Heart right ventricle (tissue), 16 donors: ENCODE data around the gene MTREX. TPM values are rescaled to one million over a fixed set of nuclear protein-coding genes. Genes with fewer than 3 reads are reported as not detected.

Experiments
- ATAC-seq, 8 donors: fragments of 200-7000 bp; cut with Tn5 transposase; one replicate each; pipeline ENCODE4 v1.9.1; 2020; ENCODE audit warnings: mild to moderate bottlenecking in 8 of 8, moderate library complexity in 8 of 8, moderate number of reproducible peaks in 1 of 8
- DNase-seq, 2 donors: peaks; one replicate each; pipeline ENCODE4 v3.0.0-alpha.2; 2020
- H3K27ac ChIP-seq, 10 donors: fragments of 200-600 bp; sonication (generic) in 2 of 10; one replicate each; pipeline versions ENCODE4 v1.5.0 to v1.8.0; 2020 to 2022; ENCODE audit warnings: mild to moderate bottlenecking in 3 of 10
- H3K27me3 ChIP-seq, 7 donors: fragments of 200-600 bp; one replicate each; pipeline ENCODE4 v1.8.0; 2021 to 2022; ENCODE audit warnings: mild to moderate bottlenecking in 2 of 7
- H3K36me3 ChIP-seq, 9 donors: fragments of 200-600 bp; sonication (generic) in 1 of 9; one replicate each; pipeline versions ENCODE4 v1.5.0 to v1.8.0; 2020 to 2022; ENCODE audit warnings: mild to moderate bottlenecking in 2 of 9
- H3K4me1 ChIP-seq, 9 donors: fragments of 200-600 bp; sonication (generic) in 1 of 9; one replicate each; pipeline versions ENCODE4 v1.5.0 to v1.8.0; 2020 to 2022; ENCODE audit warnings: mild to moderate bottlenecking in 4 of 9
- H3K4me3 ChIP-seq, 10 donors: fragments of 200-600 bp; sonication (generic) in 2 of 10; one replicate each; pipeline versions ENCODE4 v1.5.0 to v1.8.0; 2020 to 2022; ENCODE audit warnings: mild to moderate bottlenecking in 7 of 10, moderate library complexity in 2 of 10
- H3K9me3 ChIP-seq, 11 donors: fragments of 200-600 bp in 10 of 11; sonication (generic) in 2 of 11; one replicate each; pipeline versions ENCODE4 v1.5.0 to v1.8.0; 2013 to 2022; ENCODE audit warnings: mild to moderate bottlenecking in 2 of 11, control low read depth in 1 of 11, moderate library complexity in 1 of 11
- WGBS, 2 donors: extraction: QIAGEN DNeasy Blood & Tissue Kit; methylation state at CpG; one replicate each; pipeline ENCODE4 v1.1.7; 2013; ENCODE audit warnings: inconsistent platforms in 1 of 2; 5-methylcytosine and 5-hydroxymethylcytosine counted together
- intact Hi-C, 10 donors: fragments of 100-400 bp; cut with DNase I; formaldehyde crosslinking; loops; one replicate each; pipeline versions ENCODE4 v1.11.1 to v1.14.2; 2022
- polyA plus RNA-seq, 2 donors: library from polyadenylated mRNA; stranded (reverse); fragments of 200-250 nt; gene quantifications; one replicate each; pipeline ENCODE4 v1.2.3, GENCODE V29; 2013
- total RNA-seq, 10 donors: library from RNA; stranded (reverse); fragmentation: NEBNext Ultra II Directional in 3 of 10; extraction: Animal tissue kit (Norgen Biotek cat#: 25700) in 3 of 10; gene quantifications; one replicate each; pipeline versions ENCODE4 v1.2.1 to v1.2.4, GENCODE V29; 2021 to 2023
- TF ChIP-seq, protein P1 (sequence below), 9 donors: fragments of 200-600 bp; sonication (generic) in 2 of 9; IDR thresholded peaks; one replicate each; pipeline versions ENCODE4 v1.5.0 to v1.8.0; 2021 to 2022; ENCODE audit warnings: antibody characterized with exemption in 9 of 9, mild to moderate bottlenecking in 5 of 9, moderate library complexity in 1 of 9
- donor health status: Arrhythmogenic right ventricular cardiomyopathy.
- donor health status: ischemic (EF 13 %, LVEDD 7.1; RV severe dilation, severe dysfunction).
- donor health status: healthy with polysubstance abuse.
- donor health status: DM: no; HTN: yes; CAD: no.
- donor health status: DM: no; HTN: no; CAD: no.
- donor health status: ischemic (EF 25% LVEDD 6.9; RV normal size, moderate dysfunction).
- donor health status: ischemic (EF 25% LVEDD 5.7; RV mildly dilated, moderate dysfunction).
- donor health status: healthy.
- donor health status: DM: yes; HTN: yes; CAD: no.
- donor health status: Ischemic cardiomyopathy.
- donor health status: ischemic (EF 35%, LVEDD 5.7; RV mildly dilated, moderate dysfunction).
- donor health status: nonischemic (EF 11% LVEDD 7.7; RV severe dilation, severe dysfunction).
- donor health status: DM: yes; HTN: yes; CAD: no.
- donor health status: PGD.
- donor health status: ischemic (EF 29% LVEDD 5.4; RV normal size, mild dysfunction).
- donor health status: nonischemic (EF 23%, LVEDD 6.1; RV moderate dilation, normal function).

Gene MTREX
- total and polyA plus RNA-seq, 12 donors: 17.9 to 69.9 (median 62.1) TPM

DNA sequence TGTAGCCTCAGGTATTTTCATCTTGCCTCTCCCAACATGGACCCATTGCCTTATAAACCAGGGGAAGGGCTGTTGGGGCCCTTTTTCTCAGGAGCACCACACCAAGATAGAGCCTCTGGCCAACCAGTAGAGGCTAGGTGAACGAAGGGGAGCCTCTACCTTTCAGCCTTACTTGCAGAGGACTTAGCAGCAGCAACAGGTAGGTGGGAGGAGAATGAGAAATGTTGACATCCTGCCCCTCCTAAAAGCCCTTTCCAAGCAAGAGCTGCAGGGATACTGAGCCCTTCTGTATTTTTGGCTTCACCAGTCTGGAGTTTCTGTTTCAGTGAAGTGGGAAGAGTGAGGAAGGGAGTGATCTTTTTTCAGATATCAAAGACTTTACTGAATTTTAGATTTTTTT lies 77.4 kb downstream of the MTREX start:
- WGBS, 2 donors: 95 to 100% methylated on average over 1 of the region's 1 CpG
- DNase-seq: no peak
- no peak overlapping the region for H3K27ac ChIP-seq

DNA sequence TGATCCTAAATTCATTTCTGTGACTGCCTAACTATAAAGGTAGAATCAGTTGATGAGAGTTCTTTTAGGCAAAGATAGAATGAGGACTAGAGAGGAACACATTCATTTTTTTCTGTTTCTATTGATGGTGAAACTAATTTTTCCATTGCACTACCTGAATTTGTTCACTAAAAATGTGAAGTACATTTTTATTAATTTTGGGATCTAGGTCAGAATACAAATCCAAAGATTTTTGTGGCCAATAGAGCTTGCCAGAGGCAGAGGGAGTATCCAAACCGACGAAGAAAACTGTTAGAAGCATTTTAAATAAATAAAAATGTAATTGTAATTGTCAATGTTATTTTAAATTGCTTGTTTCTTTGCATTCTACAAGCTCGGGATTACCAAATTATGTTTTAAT lies 78.1 kb downstream of the MTREX start:
- no peak overlapping the region for H3K4me3 ChIP-seq
- H3K27ac ChIP-seq: no peak overlapping the region
- 87 to 93% methylated on average over 3 of the region's 3 CpGs for WGBS, 2 donors
- peaks cover 0 to 28% (median 12%) of the 10 kb centered on the region in 11 donors for H3K9me3 ChIP-seq
- intact Hi-C loops: loop anchor here in 1 of 10 donors (5.0 kb wide), 1 partner anchor 44 kb away; no protein-coding TSS in a partner anchor
- peaks cover 0 to 15% (median 0%) of the 10 kb centered on the region in 9 donors for H3K4me1 ChIP-seq
- H3K27me3 ChIP-seq: no peaks in the 10 kb centered on the region
- peaks cover 0 to 72% (median 17%) of the 10 kb centered on the region in 9 donors for H3K36me3 ChIP-seq
- ATAC-seq (no peak), DNase-seq (no peak)
- TF ChIP-seq, protein P1, sequence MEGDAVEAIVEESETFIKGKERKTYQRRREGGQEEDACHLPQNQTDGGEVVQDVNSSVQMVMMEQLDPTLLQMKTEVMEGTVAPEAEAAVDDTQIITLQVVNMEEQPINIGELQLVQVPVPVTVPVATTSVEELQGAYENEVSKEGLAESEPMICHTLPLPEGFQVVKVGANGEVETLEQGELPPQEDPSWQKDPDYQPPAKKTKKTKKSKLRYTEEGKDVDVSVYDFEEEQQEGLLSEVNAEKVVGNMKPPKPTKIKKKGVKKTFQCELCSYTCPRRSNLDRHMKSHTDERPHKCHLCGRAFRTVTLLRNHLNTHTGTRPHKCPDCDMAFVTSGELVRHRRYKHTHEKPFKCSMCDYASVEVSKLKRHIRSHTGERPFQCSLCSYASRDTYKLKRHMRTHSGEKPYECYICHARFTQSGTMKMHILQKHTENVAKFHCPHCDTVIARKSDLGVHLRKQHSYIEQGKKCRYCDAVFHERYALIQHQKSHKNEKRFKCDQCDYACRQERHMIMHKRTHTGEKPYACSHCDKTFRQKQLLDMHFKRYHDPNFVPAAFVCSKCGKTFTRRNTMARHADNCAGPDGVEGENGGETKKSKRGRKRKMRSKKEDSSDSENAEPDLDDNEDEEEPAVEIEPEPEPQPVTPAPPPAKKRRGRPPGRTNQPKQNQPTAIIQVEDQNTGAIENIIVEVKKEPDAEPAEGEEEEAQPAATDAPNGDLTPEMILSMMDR (IDR thresholded peaks at IDR 0.05): no peak

More for the DNA sequence above, 77.4 kb downstream of the MTREX start:
- Histone ChIP-seq H3K4me3 (no peak overlapping the region), H3K4me1 (peaks cover 0 to 10% (median 0%) of the 10 kb centered on the region in 9 donors), H3K9me3 (peaks cover 0 to 28% (median 12%) of the 10 kb centered on the region in 11 donors), H3K36me3 (peaks cover 0 to 72% (median 17%) of the 10 kb centered on the region in 9 donors), H3K27me3 (no peaks in the 10 kb centered on the region)
- TF ChIP-seq, protein P1 (IDR thresholded peaks at IDR 0.05): no peak
- ATAC-seq: no peak
- intact Hi-C loops: loop anchor here in 1 of 10 donors (5.0 kb wide), 1 partner anchor 43 kb away; no protein-coding TSS in a partner anchor

DNA sequence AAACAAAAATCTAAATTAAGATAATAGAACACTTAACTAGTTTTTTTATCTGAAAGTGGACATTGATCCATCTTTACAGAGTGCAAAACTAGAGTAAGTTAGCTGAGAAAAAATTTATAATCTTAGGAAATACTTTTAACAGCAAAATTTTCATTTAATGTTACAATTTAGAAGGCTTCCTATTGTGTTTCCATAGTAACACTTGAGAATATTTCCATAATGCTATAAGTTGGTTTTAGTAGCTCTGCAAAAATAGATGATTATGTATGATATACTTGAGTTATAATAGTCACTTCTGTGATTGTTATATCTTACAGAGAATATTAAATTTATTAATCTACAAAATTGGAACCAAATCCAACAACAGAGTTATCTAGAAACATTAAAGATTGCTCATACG lies 78.6 kb downstream of the MTREX start:
- Histone ChIP-seq H3K27me3 (no peaks in the 10 kb centered on the region), H3K9me3 (peaks cover 0 to 28% (median 12%) of the 10 kb centered on the region in 11 donors), H3K4me3 (no peak overlapping the region), H3K36me3 (peaks cover 0 to 68% (median 17%) of the 10 kb centered on the region in 9 donors), H3K4me1 (peaks cover 0 to 15% (median 0%) of the 10 kb centered on the region in 9 donors), H3K27ac (no peak overlapping the region)
- DNase-seq (no peak), ATAC-seq (no peak)
- TF ChIP-seq, protein P1 (IDR thresholded peaks at IDR 0.05): no peak
- intact Hi-C loops: loop anchor here in 1 of 10 donors (5.0 kb wide), 1 partner anchor 44 kb away; no protein-coding TSS in a partner anchor
- WGBS, 2 donors: 82 to 87% methylated on average over 1 of the region's 1 CpG

DNA sequence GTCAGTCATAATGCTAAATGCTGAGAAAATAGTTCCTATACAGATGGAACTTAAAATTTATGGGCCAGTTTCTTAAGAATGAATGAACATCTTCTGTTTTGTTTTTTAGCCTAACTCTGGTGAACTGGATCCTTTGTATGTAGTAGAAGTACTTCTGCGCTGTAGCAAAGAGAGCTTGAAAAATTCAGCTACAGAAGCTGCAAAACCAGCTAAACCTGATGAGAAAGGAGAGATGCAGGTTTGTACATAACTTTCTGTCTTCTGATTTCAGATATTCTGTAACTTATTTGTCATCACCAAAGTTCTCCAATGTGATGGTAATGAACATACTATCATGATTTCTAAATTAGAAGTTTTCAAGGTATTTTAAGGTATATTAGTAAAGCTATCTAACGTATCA lies 80.1 kb downstream of the MTREX start:
- ATAC-seq (no peak), DNase-seq (no peak)
- WGBS, 2 donors: 94 to 96% methylated on average over 2 of the region's 2 CpGs
- Histone ChIP-seq H3K27me3 (no peaks in the 10 kb centered on the region), H3K9me3 (peaks cover 0 to 24% (median 10%) of the 10 kb centered on the region in 11 donors), H3K36me3 (peaks cover 0 to 69% (median 14%) of the 10 kb centered on the region in 9 donors), H3K4me3 (no peak overlapping the region), H3K27ac (no peak overlapping the region), H3K4me1 (peaks cover 0 to 15% (median 0%) of the 10 kb centered on the region in 9 donors)
- intact Hi-C loops: loop anchor here in 1 of 10 donors (5.0 kb wide), 1 partner anchor 46 kb away; no protein-coding TSS in a partner anchor
- TF ChIP-seq, protein P1 (IDR thresholded peaks at IDR 0.05): no peak
